Skeletal muscle tissue (tissue), 4 donors: ENCODE measurements around the gene MROH9. TPM values are rescaled to one million over a fixed set of nuclear protein-coding genes. Genes with fewer than 3 reads are reported as not detected.

ENCODE experiments used
- H3K27ac ChIP-seq: one replicate; pipeline ENCODE4 v1.7.0; 2013; ENCODE audit warnings: mild to moderate bottlenecking, low read depth, low read length, inconsistent platforms
- H3K27me3 ChIP-seq, 3 donors: one replicate each; pipeline ENCODE4 v1.7.0; 2013; ENCODE audit warnings: low read length in 3 of 3; ENCODE audit not compliant: control insufficient read depth in 3 of 3, insufficient read depth in 3 of 3
- H3K36me3 ChIP-seq, 3 donors: one replicate each; pipeline ENCODE4 v1.7.0; 2013; ENCODE audit warnings: low read length in 3 of 3; ENCODE audit not compliant: control insufficient read depth in 3 of 3, insufficient read depth in 3 of 3
- H3K4me1 ChIP-seq, 3 donors: one replicate each; pipeline ENCODE4 v1.7.0; 2013; ENCODE audit warnings: low read length in 3 of 3, mild to moderate bottlenecking in 3 of 3; ENCODE audit not compliant: control insufficient read depth in 3 of 3, insufficient read depth in 3 of 3
- H3K4me3 ChIP-seq, 3 donors: one replicate each; pipeline ENCODE4 v1.7.0; 2013; ENCODE audit warnings: low read length in 3 of 3
- H3K9ac ChIP-seq, 3 donors: one replicate each; pipeline ENCODE4 v1.7.0; 2013; ENCODE audit warnings: low read length in 3 of 3, mild to moderate bottlenecking in 3 of 3, moderate library complexity in 2 of 3, low read depth in 1 of 3
- H3K9me3 ChIP-seq, 3 donors: one replicate each; pipeline ENCODE4 v1.7.0; 2013; ENCODE audit warnings: low read length in 3 of 3; ENCODE audit not compliant: control insufficient read depth in 3 of 3
- total RNA-seq: library from RNA; depleted of rRNA; stranded (reverse); fragments of >200 nt; gene quantifications from one replicate; pipeline ENCODE4 v1.2.3, GENCODE V29; 2014
- donor health status: Osteomylitis.

MROH9 gene
- total RNA-seq, 1 donor from 2014 or later, result not detected

DNA sequence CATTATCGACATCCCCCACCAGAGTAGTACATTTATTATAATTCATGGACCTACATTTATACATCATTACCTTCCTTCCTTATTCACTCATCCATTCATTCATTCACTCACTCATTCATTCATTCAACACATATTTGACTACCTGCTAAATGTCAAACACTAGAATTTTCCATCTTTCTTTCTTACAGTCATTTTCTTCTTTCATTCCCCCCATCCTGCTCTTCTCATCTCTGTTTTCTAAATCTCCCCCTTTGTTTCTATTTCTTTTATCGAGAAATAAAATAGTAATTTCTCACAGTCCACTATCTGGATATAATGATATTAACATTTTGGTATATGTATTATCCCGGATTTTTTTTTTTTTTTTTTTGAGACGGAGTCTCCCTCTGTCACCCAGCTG lies 127.6 kb downstream of the MROH9 start:
- no peak overlapping the region for H3K27ac ChIP-seq
- H3K4me1 ChIP-seq, result no peaks in the 10 kb centered on the region
- H3K9me3 ChIP-seq, result no peaks in the 10 kb centered on the region
- no peaks in the 10 kb centered on the region for H3K36me3 ChIP-seq
- no peak overlapping the region for H3K9ac ChIP-seq
- H3K4me3 ChIP-seq, result no peak overlapping the region
- no peaks in the 10 kb centered on the region for H3K27me3 ChIP-seq

DNA sequence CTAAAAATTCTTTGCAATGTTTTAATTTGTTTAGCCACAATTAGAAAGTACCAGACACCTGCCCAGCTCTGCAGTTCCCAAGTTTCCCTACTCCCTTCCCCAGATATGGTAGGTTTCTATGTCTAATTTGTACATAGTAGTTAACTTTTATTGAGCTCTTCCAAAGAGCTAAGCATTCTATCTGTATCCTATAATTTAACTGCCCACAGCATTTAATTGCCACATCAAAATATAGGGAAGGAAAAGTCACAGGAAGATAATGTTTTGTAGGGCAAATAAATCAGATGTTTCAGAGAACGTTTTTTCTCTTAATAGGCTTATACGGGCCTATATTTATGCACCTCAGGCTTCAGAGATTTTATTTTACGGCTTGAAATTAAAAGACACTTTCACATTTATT lies 139.7 kb downstream of the MROH9 start:
- H3K4me3 ChIP-seq, result no peak overlapping the region
- no peaks in the 10 kb centered on the region for H3K4me1 ChIP-seq
- H3K36me3 ChIP-seq, result no peaks in the 10 kb centered on the region
- no peak overlapping the region for H3K9ac ChIP-seq
- no peaks in the 10 kb centered on the region for H3K27me3 ChIP-seq
- H3K27ac ChIP-seq, result no peak overlapping the region
- H3K9me3 ChIP-seq, result no peaks in the 10 kb centered on the region

DNA sequence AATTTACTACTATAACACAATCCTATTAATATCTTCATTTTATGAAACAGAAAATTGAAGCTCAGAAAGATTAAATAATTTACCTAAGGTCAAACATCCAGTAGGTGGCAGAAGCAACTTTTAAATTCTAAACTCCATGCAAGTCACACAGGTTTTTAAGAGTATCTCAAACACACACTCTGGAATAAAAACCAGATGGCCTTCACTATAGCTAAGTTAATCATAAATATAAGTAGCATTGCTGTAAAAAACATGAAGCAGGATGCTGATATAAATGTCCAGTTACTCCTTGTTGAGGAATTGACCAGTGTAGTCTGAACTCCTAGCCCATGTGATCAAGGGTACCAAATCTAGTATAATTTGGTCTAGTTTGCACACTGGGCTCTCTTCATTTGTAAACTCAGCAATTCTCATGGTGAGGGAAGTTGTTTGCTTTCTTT lies 146.0 kb downstream of the MROH9 start:
- Histone ChIP-seq H3K27me3 (no peaks in the 10 kb centered on the region), H3K9me3 (no peaks in the 10 kb centered on the region), H3K9ac (no peak overlapping the region), H3K27ac (no peak overlapping the region), H3K4me3 (no peak overlapping the region), H3K36me3 (no peaks in the 10 kb centered on the region), H3K4me1 (no peaks in the 10 kb centered on the region)

DNA sequence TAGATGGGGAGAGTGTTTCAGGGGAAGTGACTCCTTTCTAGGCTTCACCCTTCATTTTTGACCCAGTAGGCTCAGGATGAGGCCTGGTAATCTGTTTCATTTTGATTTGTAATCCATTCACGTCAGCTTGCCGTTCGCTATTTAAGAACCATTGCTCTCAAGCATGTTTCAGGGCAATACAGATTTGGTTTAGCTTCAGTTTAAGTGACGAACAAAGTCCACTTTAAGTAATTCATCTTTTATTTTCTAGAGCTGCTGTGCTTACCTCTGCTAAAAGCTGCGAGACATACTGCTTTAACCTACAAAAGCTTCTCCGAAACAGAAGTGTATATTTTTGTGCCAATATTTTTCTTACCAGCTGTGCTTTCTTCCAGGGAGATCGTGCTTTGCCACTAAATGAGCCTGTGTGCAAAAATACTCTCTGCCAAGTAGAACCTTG lies 146.4 kb downstream of the MROH9 start:
- no peaks in the 10 kb centered on the region for H3K4me1 ChIP-seq
- H3K9ac ChIP-seq, result no peak overlapping the region
- H3K9me3 ChIP-seq, result no peaks in the 10 kb centered on the region
- H3K4me3 ChIP-seq, result no peak overlapping the region
- no peaks in the 10 kb centered on the region for H3K27me3 ChIP-seq
- no peak overlapping the region for H3K27ac ChIP-seq
- H3K36me3 ChIP-seq, result no peaks in the 10 kb centered on the region

DNA sequence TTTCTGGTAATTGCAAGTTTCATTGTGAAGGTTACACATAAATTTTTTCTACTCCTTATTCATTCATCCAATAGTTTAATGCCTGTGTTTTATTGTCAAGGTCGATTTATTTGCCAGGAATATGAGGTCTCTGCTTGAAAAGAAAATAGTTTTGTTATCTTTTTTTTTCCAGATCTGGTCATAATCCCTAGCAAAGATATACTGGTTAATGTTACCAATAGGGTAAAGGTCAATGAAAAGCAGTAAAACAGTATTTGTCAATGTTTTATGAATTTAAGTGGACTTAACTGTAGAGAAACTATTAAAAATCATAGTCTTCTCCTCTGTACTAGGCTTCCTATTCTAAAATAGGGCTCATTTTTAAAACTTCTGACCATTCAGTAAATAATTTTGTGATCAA lies 147.3 kb downstream of the MROH9 start:
- Histone ChIP-seq H3K9ac (no peak overlapping the region), H3K27me3 (no peaks in the 10 kb centered on the region), H3K9me3 (no peaks in the 10 kb centered on the region), H3K4me1 (no peaks in the 10 kb centered on the region), H3K36me3 (no peaks in the 10 kb centered on the region), H3K4me3 (no peak overlapping the region), H3K27ac (no peak overlapping the region)

DNA sequence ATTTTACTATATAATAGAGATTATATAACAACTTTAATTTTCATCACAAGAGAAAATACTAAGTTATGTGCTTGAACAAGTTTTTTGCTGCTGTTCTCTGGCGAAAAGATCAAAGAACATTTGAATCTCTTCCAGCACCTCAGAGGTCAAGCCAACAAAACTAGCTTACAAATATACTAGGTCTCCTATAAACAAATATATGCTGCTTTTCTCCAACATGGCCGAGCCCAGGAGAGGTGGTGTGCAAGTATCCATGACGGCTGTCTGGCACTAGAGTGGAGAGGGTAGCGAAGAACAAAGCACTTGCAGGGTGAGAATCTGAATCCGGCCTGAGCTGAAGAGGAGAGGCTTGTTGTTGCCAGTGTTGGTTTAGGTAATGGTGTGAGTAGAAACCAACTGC lies 147.9 kb downstream of the MROH9 start:
- Histone ChIP-seq H3K27ac (no peak overlapping the region), H3K27me3 (no peaks in the 10 kb centered on the region), H3K4me3 (no peak overlapping the region), H3K9me3 (no peaks in the 10 kb centered on the region), H3K4me1 (no peaks in the 10 kb centered on the region), H3K36me3 (no peaks in the 10 kb centered on the region), H3K9ac (no peak overlapping the region)

DNA sequence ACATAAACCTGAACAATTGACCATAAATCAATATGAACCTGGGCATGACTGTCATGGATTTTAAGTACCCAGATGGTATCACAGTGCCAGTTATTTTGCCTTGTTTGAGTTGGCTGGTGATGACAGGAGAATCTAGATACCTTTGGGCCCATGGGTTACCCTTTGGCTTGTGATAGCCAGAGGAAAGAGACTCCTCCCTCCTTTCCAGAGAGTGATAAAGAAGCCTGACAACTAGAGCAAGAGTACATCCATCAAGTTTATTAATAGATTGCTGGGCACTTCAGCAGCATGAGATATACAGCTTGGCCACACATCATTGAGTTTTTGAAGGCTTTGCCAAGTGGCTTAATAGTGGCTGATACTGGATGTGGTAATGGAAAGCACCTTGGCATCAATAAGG lies 148.8 kb downstream of the MROH9 start:
- Histone ChIP-seq H3K27ac (no peak overlapping the region), H3K4me1 (no peaks in the 10 kb centered on the region), H3K36me3 (no peaks in the 10 kb centered on the region), H3K27me3 (no peaks in the 10 kb centered on the region), H3K9me3 (no peaks in the 10 kb centered on the region), H3K4me3 (no peak overlapping the region), H3K9ac (no peak overlapping the region)

DNA sequence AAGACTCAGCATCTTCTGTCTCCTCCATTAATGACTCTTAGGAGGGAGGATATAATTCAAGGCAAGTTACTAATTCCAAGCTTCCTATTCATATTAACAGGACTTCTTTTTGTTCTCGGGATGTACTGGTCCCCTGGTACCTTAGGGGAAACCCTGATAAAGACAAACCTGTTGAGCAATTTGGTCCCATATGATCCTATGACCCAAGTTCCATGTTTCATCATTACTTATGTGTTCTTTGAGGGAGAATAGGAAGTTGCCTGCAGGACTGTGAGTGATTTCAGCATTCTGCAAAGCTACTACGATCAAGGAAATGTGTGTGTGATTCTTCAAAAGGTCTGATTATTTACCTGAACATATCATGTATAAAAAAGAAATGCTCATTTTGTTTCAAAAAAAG lies 149.5 kb downstream of the MROH9 start:
- no peak overlapping the region for H3K27ac ChIP-seq
- no peaks in the 10 kb centered on the region for H3K4me1 ChIP-seq
- no peaks in the 10 kb centered on the region for H3K9me3 ChIP-seq
- no peaks in the 10 kb centered on the region for H3K36me3 ChIP-seq
- H3K27me3 ChIP-seq, result no peaks in the 10 kb centered on the region
- no peak overlapping the region for H3K4me3 ChIP-seq
- no peak overlapping the region for H3K9ac ChIP-seq

DNA sequence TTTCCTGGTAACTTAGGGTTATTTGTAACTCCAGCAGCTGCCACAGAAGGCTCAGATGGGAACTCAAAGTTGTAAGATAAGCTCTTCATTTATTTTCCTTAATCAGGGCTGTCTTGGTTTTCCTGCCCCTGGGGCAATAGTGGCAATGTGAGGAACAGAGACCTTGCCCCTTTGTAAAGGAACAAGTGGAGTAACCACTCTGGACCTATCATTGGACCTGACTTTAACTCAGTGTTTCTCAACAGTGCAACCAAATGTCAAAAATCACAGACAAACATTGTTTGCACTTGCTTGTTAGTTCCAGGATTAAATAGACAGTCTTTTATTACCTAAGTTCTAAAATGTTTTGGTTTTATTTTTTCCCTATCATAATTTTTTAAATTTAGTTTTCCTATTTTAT lies 152.6 kb downstream of the MROH9 start:
- Histone ChIP-seq H3K4me3 (no peak overlapping the region), H3K36me3 (no peaks in the 10 kb centered on the region), H3K4me1 (no peaks in the 10 kb centered on the region), H3K27me3 (no peaks in the 10 kb centered on the region), H3K9ac (no peak overlapping the region), H3K9me3 (no peaks in the 10 kb centered on the region), H3K27ac (no peak overlapping the region)

DNA sequence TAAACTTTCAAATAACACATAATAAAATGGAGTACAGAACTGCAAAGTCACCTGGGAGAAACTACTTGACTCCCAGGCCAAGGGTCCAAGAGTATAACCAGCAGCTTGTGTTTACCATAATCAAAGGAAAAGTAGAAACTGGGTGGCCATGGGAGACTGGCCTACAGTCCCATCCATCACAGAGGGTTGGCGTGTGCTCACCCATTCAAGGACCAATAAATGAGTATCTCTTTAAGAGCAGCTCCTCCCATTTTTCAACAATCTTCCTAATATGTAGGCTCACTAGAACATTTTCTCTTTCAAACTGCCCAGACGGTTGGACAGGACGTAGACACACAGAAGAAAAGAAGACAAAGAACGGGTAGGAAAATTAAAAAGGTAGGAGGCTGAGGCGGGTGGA lies 155.3 kb downstream of the MROH9 start, which contains the start of gene FMO3:
TSS of gene FMO3 (plus strand) at position 302 of the 400 bp plus-strand sequence. CDS start 1,754 bp downstream, outside the sequence.
- no peaks in the 10 kb centered on the region for H3K27me3 ChIP-seq
- no peaks in the 10 kb centered on the region for H3K36me3 ChIP-seq
- no peaks in the 10 kb centered on the region for H3K4me1 ChIP-seq
- no peak within 1 kb of the TSS for H3K4me3 ChIP-seq
- no peaks in the 10 kb centered on the region for H3K9me3 ChIP-seq
- no peak within 1 kb of the TSS for H3K9ac ChIP-seq
- H3K27ac ChIP-seq, result no peak within 1 kb of the TSS

DNA sequence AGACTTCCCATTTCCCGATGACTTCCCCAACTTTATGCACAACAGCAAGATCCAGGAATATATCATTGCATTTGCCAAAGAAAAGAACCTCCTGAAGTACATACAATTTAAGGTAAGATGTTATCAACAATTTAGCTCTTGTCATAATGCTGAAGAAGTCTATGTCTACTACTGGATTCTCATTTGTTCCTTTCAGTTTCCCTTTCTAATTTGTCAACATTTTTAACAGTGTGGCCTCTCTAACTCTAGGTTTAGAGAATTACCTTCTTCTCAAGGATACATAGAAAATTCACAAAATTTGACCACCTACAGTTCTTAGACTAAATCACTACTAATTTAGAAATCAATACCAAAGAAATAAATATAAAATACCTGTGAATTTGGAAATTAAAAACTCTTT lies 168.5 kb downstream of the MROH9 start:
- no peaks in the 10 kb centered on the region for H3K9me3 ChIP-seq
- no peak overlapping the region for H3K4me3 ChIP-seq
- H3K9ac ChIP-seq, result no peak overlapping the region
- H3K4me1 ChIP-seq, result no peaks in the 10 kb centered on the region
- H3K27ac ChIP-seq, result no peak overlapping the region
- H3K36me3 ChIP-seq, result no peaks in the 10 kb centered on the region
- H3K27me3 ChIP-seq, result no peaks in the 10 kb centered on the region
